Pancreas (tissue), 10 donors: ENCODE measurements around the gene FADS1. TPM values are rescaled to one million over a fixed set of nuclear protein-coding genes. Genes with fewer than 3 reads are reported as not detected.

Experiments used
- ATAC-seq, 4 donors: fragments of 200-7000 bp; cut with Tn5 transposase; one replicate each; pipeline versions ENCODE4 v1.8.0 to v1.9.1; 2020; ENCODE audit warnings: mild to moderate bottlenecking in 4 of 4, moderate library complexity in 4 of 4
- DNase-seq, 6 donors: peaks; one replicate each; pipeline ENCODE4 v3.0.0-alpha.2; 2020
- FAIRE-seq: peaks from 2 replicates; lab custom pipeline; 2012; peaks lifted over from hg19 to GRCh38; lab: Jason Lieb, UNC
- H3K27ac ChIP-seq, 4 donors: fragments of 200-600 bp; sonication (generic); 1 replicate in 3 of 4; 2 replicates in 1 of 4; pipeline versions ENCODE4 v1.5.0 to v1.8.0; 2020
- H3K27me3 ChIP-seq, 4 donors: fragments of 200-600 bp; one replicate each; pipeline ENCODE4 v1.8.0; 2021
- H3K36me3 ChIP-seq, 3 donors: fragments of 200-600 bp; sonication (generic) in 1 of 3; one replicate each; pipeline versions ENCODE4 v1.5.0 to v1.8.0; 2020 to 2021
- H3K4me1 ChIP-seq, 3 donors: fragments of 200-600 bp; one replicate each; pipeline ENCODE4 v1.8.0; 2021
- H3K4me3 ChIP-seq, 4 donors: fragments of 200-600 bp; sonication (generic) in 2 of 4; one replicate each; pipeline versions ENCODE4 v1.5.0 to v1.8.0; 2020 to 2021
- H3K9me3 ChIP-seq, 4 donors: fragments of 200-600 bp; one replicate each; pipeline ENCODE4 v1.8.0; 2021
- CTCF ChIP-seq, 4 donors: fragments of 200-600 bp; sonication (generic) in 3 of 4; IDR thresholded peaks; one replicate each; pipeline versions ENCODE4 v1.5.0 to v1.8.0; 2021; ENCODE audit warnings: antibody characterized with exemption in 4 of 4
- WGBS, 2 donors: extraction: QIAGEN DNeasy Blood & Tissue Kit; methylation state at CpG; one replicate each; pipeline ENCODE4 v1.1.7; 2013; 5-methylcytosine and 5-hydroxymethylcytosine counted together
- intact Hi-C, 3 donors: fragments of 100-400 bp; cut with DNase I; formaldehyde crosslinking; loops; one replicate each; pipeline versions ENCODE4 v1.11.1 to v1.14.2; 2022
- polyA plus RNA-seq, 2 donors: library from polyadenylated mRNA; stranded (reverse); fragments of 200-250 nt; gene quantifications; one replicate each; pipeline ENCODE4 v1.2.3, GENCODE V29; 2013
- total RNA-seq, 6 donors: library from RNA; stranded (reverse); fragmentation: NEBNext Ultra II Directional in 4 of 6; extraction: Animal tissue kit (Norgen Biotek cat#: 25700) in 4 of 6; gene quantifications; one replicate each; pipeline versions ENCODE4 v1.2.1 to v1.2.4, GENCODE V29; 2021 to 2023
- donor health status: healthy with polysubstance abuse.
- donor health status: DM: no; HTN: no; CAD: no; lungs with moderate emphysema.
- donor health status: DM: no; HTN: no; CAD: no.
- donor health status: control.
- donor health status: control.
- donor health status: Bipolar disorder and iron deficiency.
- donor health status: DM: yes; HTN: yes; CAD: no.
- donor health status: DM: no; HTN: no; CAD: no.
- donor health status: DM: no; HTN: no; CAD: no.
- donor health status: DM: yes; HTN: yes; CAD: no.

Gene FADS1
- total and polyA plus RNA-seq, 8 donors = 2.3 to 15.1 (median 5.4) TPM

- Histone ChIP-seq H3K27me3 (no peaks in the 10 kb centered on the region), H3K4me1 (no peaks in the 10 kb centered on the region), H3K9me3 (no peaks in the 10 kb centered on the region), H3K27ac (no peak overlapping the region), H3K36me3 (no peaks in the 10 kb centered on the region), H3K4me3 (no peak overlapping the region)
- 95% methylated on average over 8 of the region's 8 CpGs for WGBS, 2 donors
- no peak for DNase-seq
- TF ChIP-seq CTCF (IDR thresholded peaks at IDR 0.05) = no peak
- intact Hi-C loops = no loop called here
- ATAC-seq = no peak
- no peak for FAIRE-seq
These were observed 19.4 kb upstream of the FADS1 start for GRCh38 chr11:61836193-61836592.

- H3K27me3 ChIP-seq = no peaks in the 10 kb centered on the region
- no peaks in the 10 kb centered on the region for H3K36me3 ChIP-seq
- DNase-seq (no peak), FAIRE-seq (no peak), ATAC-seq (peak in 3 of 4 donors; percentile 53 to 63 (median 59))
- peak overlapping the region in 1 of 4 donors; percentile 4 for H3K27ac ChIP-seq
- no peaks in the 10 kb centered on the region for H3K9me3 ChIP-seq
- intact Hi-C loops = no loop called here
- TF ChIP-seq CTCF (IDR thresholded peaks at IDR 0.05) = no peak
- no peak overlapping the region for H3K4me3 ChIP-seq
- 60 to 70% methylated on average over 11 to 12 of the region's 12 CpGs for WGBS, 2 donors
- H3K4me1 ChIP-seq = peaks cover 0 to under 1% (median 0%) of the 10 kb centered on the region in 3 donors
These were observed 17.7 kb upstream of the FADS1 start for GRCh38 chr11:61834278-61835048.

GRCh38 chr11:61833926-61834277 lies 17.1 kb upstream of the FADS1 start:
- peak overlapping the region in 1 of 4 donors; percentile 4 for H3K27ac ChIP-seq
- no peak for FAIRE-seq
- no peaks in the 10 kb centered on the region for H3K27me3 ChIP-seq
- intact Hi-C loops = no loop called here
- no peak for ATAC-seq
- H3K36me3 ChIP-seq = no peaks in the 10 kb centered on the region
- no peaks in the 10 kb centered on the region for H3K9me3 ChIP-seq
- no peak for TF ChIP-seq CTCF (IDR thresholded peaks at IDR 0.05)
- no peak overlapping the region for H3K4me3 ChIP-seq
- WGBS, 2 donors = 93 to 95% methylated on average over 12 of the region's 12 CpGs
- DNase-seq = peak in 1 of 6 donors; percentile 13
- peaks cover 0 to 2% (median 0%) of the 10 kb centered on the region in 3 donors for H3K4me1 ChIP-seq

- ATAC-seq = no peak
- 78% methylated on average over 11 of the region's 11 CpGs for WGBS, 2 donors
These were observed 16.7 kb upstream of the FADS1 start for GRCh38 chr11:61833471-61833870.

More at GRCh38 chr11:61833471-61833870, 16.7 kb upstream of the FADS1 start:
- DNase-seq = peak in 2 of 6 donors; percentile 0 to 10
- Histone ChIP-seq H3K27me3 (no peaks in the 10 kb centered on the region), H3K27ac (no peak overlapping the region), H3K4me1 (peaks cover 0 to 2% (median under 1%) of the 10 kb centered on the region in 3 donors), H3K4me3 (no peak overlapping the region), H3K9me3 (no peaks in the 10 kb centered on the region), H3K36me3 (no peaks in the 10 kb centered on the region)
- intact Hi-C loops = no loop called here
- TF ChIP-seq CTCF (IDR thresholded peaks at IDR 0.05) = no peak
- no peak for FAIRE-seq
